HEK293 (cell line): ENCODE data around the gene SUSD4.

Experiments used
- CTCF ChIA-PET: fragments of 350-600 bp; formaldehyde crosslinking; extraction: SDS; loops from one replicate; lab custom pipeline; 2021; ENCODE audit warnings: antibody characterized with exemption; lab: Yijun Ruan, JAX
- POLR2A ChIA-PET: fragments of 300-600 bp; formaldehyde crosslinking; extraction: SDS; loops from one replicate; lab custom pipeline; 2020; ENCODE audit warnings: antibody characterized with exemption, inconsistent platforms; lab: Yijun Ruan, JAX
- H3K27ac ChIP-seq: fragments of 200-500 bp; sonication (Bioruptor generic); 2 replicates; pipeline ENCODE4 v1.5.1; 2014; ENCODE audit warnings: low read depth, low read length, control low read depth, inconsistent platforms; ENCODE audit errors: extremely low read depth
- H3K36me3 ChIP-seq, 2 experiments: fragments of 200-500 bp in 1 of 2; sonication (Bioruptor generic) in 1 of 2; 1 replicate in 1 of 2; 2 replicates in 1 of 2; pipeline ENCODE4 v1.5.1; 2014 to 2017; ENCODE audit warnings: inconsistent platforms in 2 of 2, low read length in 2 of 2; ENCODE audit not compliant: control insufficient read depth in 2 of 2, insufficient read depth in 1 of 2
- H3K4me1 ChIP-seq: fragments of 200-500 bp; sonication (Bioruptor generic); 2 replicates; pipeline ENCODE4 v1.5.1; 2014; ENCODE audit warnings: mild to moderate bottlenecking, low read length, inconsistent platforms; ENCODE audit not compliant: control insufficient read depth, insufficient read depth
- H3K4me3 ChIP-seq: 2 replicates; pipeline ENCODE4 v1.5.1; 2011; ENCODE audit warnings: low read depth, mild to moderate bottlenecking, control low read depth, low read length, moderate library complexity
- H3K9me3 ChIP-seq: fragments of 200-500 bp; sonication (Bioruptor generic); 2 replicates; pipeline ENCODE4 v1.5.1; 2014; ENCODE audit warnings: low read depth, low read length, inconsistent platforms; ENCODE audit not compliant: control insufficient read depth, insufficient read depth
- AEBP2 ChIP-seq: fragments of 450-650 bp; formaldehyde crosslinking; IDR thresholded peaks from 2 replicates; pipeline ENCODE4 v1.5.1; 2016; ENCODE audit warnings: missing biosample characterization, missing genetic modification characterization, borderline replicate concordance
- GLIS1 ChIP-seq: fragments of 450-650 bp; formaldehyde crosslinking; IDR thresholded peaks from 2 replicates; pipeline ENCODE4 v1.5.1; 2016; ENCODE audit warnings: missing biosample characterization, missing genetic modification characterization
- HOXC10 ChIP-seq: sonication (generic); formaldehyde crosslinking; IDR thresholded peaks from 2 replicates; pipeline ENCODE4 v1.8.1; 2023; ENCODE audit warnings: mild to moderate bottlenecking, missing genetic modification reagents
- KLF16 ChIP-seq: fragments of 450-650 bp; formaldehyde crosslinking; IDR thresholded peaks from 2 replicates; pipeline ENCODE4 v1.5.1; 2017; ENCODE audit warnings: missing biosample characterization, missing genetic modification characterization
- SETDB1 ChIP-seq: IDR thresholded peaks from one replicate; pipeline ENCODE4 v1.6.1; 2017; ENCODE audit warnings: mild to moderate bottlenecking, low read length, moderate library complexity, mixed read lengths; ENCODE audit not compliant: insufficient read length
- ZBTB10 ChIP-seq: fragments of 450-650 bp; formaldehyde crosslinking; IDR thresholded peaks from 2 replicates; pipeline ENCODE4 v1.5.1; 2016; ENCODE audit warnings: missing biosample characterization, missing genetic modification characterization
- ZBTB17 ChIP-seq: fragments of 450-650 bp; formaldehyde crosslinking; IDR thresholded peaks from 2 replicates; pipeline ENCODE4 v1.5.1; 2016; ENCODE audit warnings: missing biosample characterization, missing genetic modification characterization
- ZNF133 ChIP-seq: fragments of 450-650 bp; formaldehyde crosslinking; IDR thresholded peaks from 2 replicates; pipeline ENCODE4 v1.5.1; 2016; ENCODE audit warnings: missing biosample characterization, missing genetic modification characterization
- ZNF140 ChIP-seq: fragments of 450-650 bp; formaldehyde crosslinking; IDR thresholded peaks from 2 replicates; pipeline ENCODE4 v1.5.1; 2016; ENCODE audit warnings: missing biosample characterization, missing genetic modification characterization
- ZNF302 ChIP-seq: fragments of 450-650 bp; formaldehyde crosslinking; IDR thresholded peaks from 2 replicates; pipeline ENCODE4 v1.5.1; 2016; ENCODE audit warnings: missing biosample characterization, missing genetic modification characterization, low read depth
- ZNF394 ChIP-seq: fragments of 450-650 bp; formaldehyde crosslinking; IDR thresholded peaks from 2 replicates; pipeline ENCODE4 v1.5.1; 2016; ENCODE audit warnings: missing biosample characterization, missing genetic modification characterization, mild to moderate bottlenecking, moderate library complexity, borderline replicate concordance
- ZNF404 ChIP-seq: fragments of 450-650 bp; formaldehyde crosslinking; IDR thresholded peaks from 2 replicates; pipeline ENCODE4 v1.5.1; 2017; ENCODE audit warnings: missing biosample characterization, missing genetic modification characterization
- ZNF426 ChIP-seq: fragments of 450-650 bp; formaldehyde crosslinking; IDR thresholded peaks from 2 replicates; pipeline ENCODE4 v1.5.1; 2017; ENCODE audit warnings: missing biosample characterization, missing genetic modification characterization, mild to moderate bottlenecking, inconsistent platforms, moderate library complexity
- ZNF433 ChIP-seq: fragments of 450-650 bp; formaldehyde crosslinking; IDR thresholded peaks from 2 replicates; pipeline ENCODE4 v1.5.1; 2016; ENCODE audit warnings: missing biosample characterization, missing genetic modification characterization, low read depth
- ZNF449 ChIP-seq: fragments of 450-650 bp; formaldehyde crosslinking; IDR thresholded peaks from 2 replicates; pipeline ENCODE4 v1.5.1; 2017; ENCODE audit warnings: missing biosample characterization, mild to moderate bottlenecking, missing genetic modification characterization, moderate library complexity
- ZNF488 ChIP-seq: fragments of 450-650 bp; formaldehyde crosslinking; IDR thresholded peaks from 2 replicates; pipeline ENCODE4 v1.5.1; 2016; ENCODE audit warnings: missing biosample characterization, missing genetic modification characterization
- ZNF555 ChIP-seq: fragments of 450-650 bp; formaldehyde crosslinking; conservative IDR thresholded peaks from 2 replicates; pipeline ENCODE4 v1.5.1; 2017; ENCODE audit warnings: missing biosample characterization, mild to moderate bottlenecking, missing genetic modification characterization, inconsistent platforms
- ZNF600 ChIP-seq: fragments of 450-650 bp; formaldehyde crosslinking; IDR thresholded peaks from 2 replicates; pipeline ENCODE4 v1.5.1; 2016; ENCODE audit warnings: missing biosample characterization, missing genetic modification characterization
- ZNF621 ChIP-seq: fragments of 450-650 bp; formaldehyde crosslinking; IDR thresholded peaks from 2 replicates; pipeline ENCODE4 v1.5.1; 2017; ENCODE audit warnings: missing biosample characterization, missing genetic modification characterization
- ZNF692 ChIP-seq: fragments of 450-650 bp; formaldehyde crosslinking; IDR thresholded peaks from 2 replicates; pipeline ENCODE4 v1.5.1; 2016; ENCODE audit warnings: missing biosample characterization, missing genetic modification characterization
- ZNF707 ChIP-seq: fragments of 450-650 bp; formaldehyde crosslinking; IDR thresholded peaks from 2 replicates; pipeline ENCODE4 v1.5.1; 2016; ENCODE audit warnings: missing biosample characterization, missing genetic modification characterization
- ZSCAN23 ChIP-seq: fragments of 450-650 bp; formaldehyde crosslinking; IDR thresholded peaks from 2 replicates; pipeline ENCODE4 v1.5.1; 2016; ENCODE audit warnings: missing biosample characterization, missing genetic modification characterization

The SUSD4 gene

GRCh38 chr1:223313415-223313754 is 50.6 kb downstream of the SUSD4 start:
- CTCF ChIA-PET = interaction anchor here (1.4 to 2.4 kb wide), 2 partner anchors 9 to 190 kb away, joined by 3 to 6 read pairs; no protein-coding TSS in a partner anchor
- Histone ChIP-seq H3K4me1 (no peaks in the 10 kb centered on the region), H3K27ac (no peak overlapping the region)
- TF ChIP-seq ZNF433 (tag by site-specific recombination) (no peak), ZBTB10 (tag by site-specific recombination) (no peak), HOXC10 (CRISPR knock-in tag) (no peak), ZNF707 (tag by site-specific recombination) (no peak), ZNF133 (tag by site-specific recombination) (no peak), ZSCAN23 (tag by site-specific recombination) (no peak), ZNF426 (tag by site-specific recombination) (no peak), ZNF394 (tag by site-specific recombination) (no peak)
- TF ChIP-seq, all 188 proteins: peak for 0
- POLR2A ChIA-PET = no interaction called here
- Histone ChIP-seq H3K36me3 (no peaks in the 10 kb centered on the region), H3K9me3 (no peaks in the 10 kb centered on the region), H3K4me3 (no peak overlapping the region)

GRCh38 chr1:223312705-223313414 is 51.1 kb downstream of the SUSD4 start:
- H3K4me3 ChIP-seq = no peak overlapping the region
- no peaks in the 10 kb centered on the region for H3K4me1 ChIP-seq
- H3K27ac ChIP-seq = no peak overlapping the region
- TF ChIP-seq ZNF140 (tag by site-specific recombination) (no peak), ZBTB17 (tag by site-specific recombination) (0 out of 2 replicates have a peak, but pooled peaks have one; percentile 11), ZNF692 (no peak), AEBP2 (tag by site-specific recombination) (no peak)
- TF ChIP-seq, all 188 proteins: peak for 1
- H3K9me3 ChIP-seq = no peaks in the 10 kb centered on the region
- CTCF ChIA-PET = interaction anchor here (1.4 kb wide), 1 partner anchor 9 kb away, joined by 3 read pairs; no protein-coding TSS in a partner anchor
- POLR2A ChIA-PET = no interaction called here
- H3K36me3 ChIP-seq = no peaks in the 10 kb centered on the region

GRCh38 chr1:223312273-223312672 is 51.7 kb downstream of the SUSD4 start:
- Histone ChIP-seq H3K36me3 (no peaks in the 10 kb centered on the region), H3K9me3 (no peaks in the 10 kb centered on the region), H3K4me3 (no peak overlapping the region)
- no peak for TF ChIP-seq ZNF302 (tag by site-specific recombination)
- no peak for TF ChIP-seq ZNF449 (tag by site-specific recombination)
- no peak for TF ChIP-seq GLIS1
- TF ChIP-seq ZNF621 (tag by site-specific recombination) = no peak
- TF ChIP-seq ZNF707 (tag by site-specific recombination) = no peak
- no peak for TF ChIP-seq SETDB1
- TF ChIP-seq ZNF600 (tag by site-specific recombination) = no peak
- no peak for TF ChIP-seq ZNF555 (tag by site-specific recombination)
- no peak for TF ChIP-seq ZNF404 (tag by site-specific recombination)
- TF ChIP-seq KLF16 (tag by site-specific recombination) = no peak
- TF ChIP-seq ZNF488 = no peak
- TF ChIP-seq, all 188 proteins: peak for 0
- ChIA-PET POLR2A (no interaction called here), CTCF (interaction anchor here (0.8 to 0.9 kb wide), 2 partner anchors 178 to 189 kb away, joined by 4 read pairs; no protein-coding TSS in a partner anchor)
- Histone ChIP-seq H3K4me1 (no peaks in the 10 kb centered on the region), H3K27ac (no peak overlapping the region)
